ENCODE measurements around the gene STARD13.
A peak's percentile ranks its signal among the peaks of the same experiment; 100 is the strongest.

The STARD13 gene

GRCh38 chr13:33175991-33176390, 109.6 kb downstream of the STARD13 start:
- Histone ChIP-seq H3K9me3 (ENCODE audit: control insufficient read depth in 5 of 5, low read length in 5 of 5) (no peaks in the 10 kb centered on the region), H3K4me3 (ENCODE audit: low read depth in 1 of 5, low read length in 5 of 5) (no peak overlapping the region), H3K27me3 (ENCODE audit: control insufficient read depth in 5 of 5, insufficient read depth in 4 of 5, low read length in 5 of 5) (no peaks in the 10 kb centered on the region), H3K9ac (ENCODE audit: low read length in 5 of 5) (no peak overlapping the region), H3K27ac (ENCODE audit: low read depth, low read length) (peak overlapping the region; percentile 18), H3K36me3 (ENCODE audit: control insufficient read depth in 5 of 5, insufficient read depth in 5 of 5, low read length in 5 of 5) (peaks cover 2 to 6% (median 4%) of the 10 kb centered on the region in 5 donors), H3K4me1 (ENCODE audit: control insufficient read depth in 5 of 5, insufficient read depth in 5 of 5, low read length in 5 of 5) (peaks cover 0 to 30% (median 15%) of the 10 kb centered on the region in 5 donors)

DNA sequence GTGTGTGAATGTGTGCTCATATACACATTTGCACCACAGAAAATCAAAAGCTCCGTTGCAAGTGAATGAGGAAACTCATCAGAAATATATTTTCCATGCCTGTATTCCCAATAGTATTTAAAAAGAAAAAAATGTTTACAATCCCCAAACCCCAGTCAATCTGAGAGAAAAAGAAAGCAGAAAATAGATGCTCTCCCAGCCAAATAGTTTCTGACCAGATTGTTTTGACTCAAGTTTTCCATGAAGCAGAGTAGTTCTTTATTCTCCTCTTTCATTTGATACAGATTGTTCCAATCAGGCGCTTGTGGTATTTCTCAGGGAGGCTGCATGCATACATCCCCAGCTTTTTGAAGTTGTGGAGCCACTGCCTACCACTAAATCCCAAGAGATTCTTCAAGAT, 110.6 kb downstream of the STARD13 start:
- Histone ChIP-seq H3K27ac (ENCODE audit: low read depth, low read length) (peak overlapping the region; percentile 11), H3K4me3 (ENCODE audit: low read depth in 1 of 5, low read length in 5 of 5) (no peak overlapping the region), H3K4me1 (ENCODE audit: control insufficient read depth in 5 of 5, insufficient read depth in 5 of 5, low read length in 5 of 5) (peaks cover 0 to 30% (median 14%) of the 10 kb centered on the region in 5 donors), H3K9ac (ENCODE audit: low read length in 5 of 5) (no peak overlapping the region), H3K36me3 (ENCODE audit: control insufficient read depth in 5 of 5, insufficient read depth in 5 of 5, low read length in 5 of 5) (peaks cover 2 to 5% (median 3%) of the 10 kb centered on the region in 5 donors), H3K9me3 (ENCODE audit: control insufficient read depth in 5 of 5, low read length in 5 of 5) (no peaks in the 10 kb centered on the region), H3K27me3 (ENCODE audit: control insufficient read depth in 5 of 5, insufficient read depth in 4 of 5, low read length in 5 of 5) (no peaks in the 10 kb centered on the region)

GRCh38 chr13:33174491-33174890, 111.1 kb downstream of the STARD13 start:
- H3K9ac ChIP-seq (ENCODE audit: low read length in 5 of 5) = no peak overlapping the region
- peaks cover 2 to 5% (median 3%) of the 10 kb centered on the region in 5 donors for H3K36me3 ChIP-seq (ENCODE audit: control insufficient read depth in 5 of 5, insufficient read depth in 5 of 5, low read length in 5 of 5)
- no peaks in the 10 kb centered on the region for H3K9me3 ChIP-seq (ENCODE audit: control insufficient read depth in 5 of 5, low read length in 5 of 5)
- H3K27ac ChIP-seq (ENCODE audit: low read depth, low read length) = peak overlapping the region; percentile 11
- H3K4me3 ChIP-seq (ENCODE audit: low read depth in 1 of 5, low read length in 5 of 5) = no peak overlapping the region
- H3K4me1 ChIP-seq (ENCODE audit: control insufficient read depth in 5 of 5, insufficient read depth in 5 of 5, low read length in 5 of 5) = peaks cover 0 to 30% (median 13%) of the 10 kb centered on the region in 5 donors
- H3K27me3 ChIP-seq (ENCODE audit: control insufficient read depth in 5 of 5, insufficient read depth in 4 of 5, low read length in 5 of 5) = no peaks in the 10 kb centered on the region

DNA sequence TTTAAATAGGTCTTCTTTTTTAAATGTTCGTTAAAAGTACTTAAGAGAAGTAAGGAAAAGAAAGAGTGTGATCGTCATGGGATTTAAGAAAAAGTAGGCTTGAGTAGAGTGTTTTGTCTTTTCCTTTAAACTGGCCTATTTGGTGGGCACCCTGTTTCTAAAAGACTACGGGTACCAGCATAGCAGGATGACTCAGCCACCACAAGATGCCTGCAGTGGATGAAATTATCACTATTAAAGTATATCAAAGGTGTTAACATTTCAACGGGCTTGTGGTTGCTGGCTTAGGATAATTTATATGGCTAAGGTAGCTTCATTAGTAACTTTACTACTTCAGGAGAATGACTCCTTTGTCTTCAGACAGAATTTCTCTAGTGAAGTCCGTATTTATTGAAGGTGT, 112.6 kb downstream of the STARD13 start:
- Histone ChIP-seq H3K27ac (ENCODE audit: low read depth, low read length) (no peak overlapping the region), H3K4me1 (ENCODE audit: control insufficient read depth in 5 of 5, insufficient read depth in 5 of 5, low read length in 5 of 5) (peaks cover 2 to 37% (median 24%) of the 10 kb centered on the region in 5 donors), H3K9me3 (ENCODE audit: control insufficient read depth in 5 of 5, low read length in 5 of 5) (no peaks in the 10 kb centered on the region)

DNA sequence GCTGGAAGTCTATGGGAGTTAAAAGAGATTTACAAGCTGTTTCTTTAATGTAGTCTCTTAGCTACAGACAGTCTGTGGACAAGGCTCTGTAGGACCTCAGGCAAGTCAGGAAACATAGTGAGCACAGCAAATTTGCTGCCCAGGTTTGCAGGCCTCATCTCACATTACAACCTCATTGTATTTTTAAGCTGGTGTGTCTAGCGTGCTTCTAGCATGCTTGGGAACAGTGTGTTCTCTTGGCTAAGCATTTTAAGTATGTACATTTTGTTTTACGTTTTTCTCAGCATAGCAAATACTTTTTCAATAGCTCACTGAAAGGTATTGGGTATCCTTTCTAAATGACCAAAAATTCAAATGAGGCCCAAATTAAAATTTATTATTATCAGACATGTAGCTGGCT, 113.2 kb downstream of the STARD13 start:
- Histone ChIP-seq H3K27me3 (ENCODE audit: control insufficient read depth in 5 of 5, insufficient read depth in 4 of 5, low read length in 5 of 5) (no peaks in the 10 kb centered on the region), H3K27ac (ENCODE audit: low read depth, low read length) (no peak overlapping the region), H3K4me1 (ENCODE audit: control insufficient read depth in 5 of 5, insufficient read depth in 5 of 5, low read length in 5 of 5) (peaks cover 2 to 41% (median 29%) of the 10 kb centered on the region in 5 donors), H3K4me3 (ENCODE audit: low read depth in 1 of 5, low read length in 5 of 5) (no peak overlapping the region), H3K9me3 (ENCODE audit: control insufficient read depth in 5 of 5, low read length in 5 of 5) (no peaks in the 10 kb centered on the region), H3K36me3 (ENCODE audit: control insufficient read depth in 5 of 5, insufficient read depth in 5 of 5, low read length in 5 of 5) (peaks cover 0 to 5% (median 2%) of the 10 kb centered on the region in 5 donors), H3K9ac (ENCODE audit: low read length in 5 of 5) (no peak overlapping the region)

More for the DNA sequence above, 112.6 kb downstream of the STARD13 start:
- H3K27me3 ChIP-seq (ENCODE audit: control insufficient read depth in 5 of 5, insufficient read depth in 4 of 5, low read length in 5 of 5) = no peaks in the 10 kb centered on the region
- no peak overlapping the region for H3K4me3 ChIP-seq (ENCODE audit: low read depth in 1 of 5, low read length in 5 of 5)
- H3K9ac ChIP-seq (ENCODE audit: low read length in 5 of 5) = no peak overlapping the region
- H3K36me3 ChIP-seq (ENCODE audit: control insufficient read depth in 5 of 5, insufficient read depth in 5 of 5, low read length in 5 of 5) = peaks cover 0 to 5% (median 2%) of the 10 kb centered on the region in 5 donors

- peaks cover 2 to 23% (median 17%) of the 10 kb centered on the region in 5 donors for H3K4me1 ChIP-seq (ENCODE audit: control insufficient read depth in 5 of 5, insufficient read depth in 5 of 5, low read length in 5 of 5)
- H3K4me3 ChIP-seq (ENCODE audit: low read depth in 1 of 5, low read length in 5 of 5) = no peak overlapping the region
- H3K36me3 ChIP-seq (ENCODE audit: control insufficient read depth in 5 of 5, insufficient read depth in 5 of 5, low read length in 5 of 5) = peaks cover 14 to 22% (median 20%) of the 10 kb centered on the region in 5 donors
- no peak overlapping the region for H3K9ac ChIP-seq (ENCODE audit: low read length in 5 of 5)
- no peaks in the 10 kb centered on the region for H3K27me3 ChIP-seq (ENCODE audit: control insufficient read depth in 5 of 5, insufficient read depth in 4 of 5, low read length in 5 of 5)
- H3K27ac ChIP-seq (ENCODE audit: low read depth, low read length) = peak overlapping the region; percentile 55
- no peaks in the 10 kb centered on the region for H3K9me3 ChIP-seq (ENCODE audit: control insufficient read depth in 5 of 5, low read length in 5 of 5)
Measured at GRCh38 chr13:33169273-33169980, 116.1 kb downstream of the STARD13 start.

DNA sequence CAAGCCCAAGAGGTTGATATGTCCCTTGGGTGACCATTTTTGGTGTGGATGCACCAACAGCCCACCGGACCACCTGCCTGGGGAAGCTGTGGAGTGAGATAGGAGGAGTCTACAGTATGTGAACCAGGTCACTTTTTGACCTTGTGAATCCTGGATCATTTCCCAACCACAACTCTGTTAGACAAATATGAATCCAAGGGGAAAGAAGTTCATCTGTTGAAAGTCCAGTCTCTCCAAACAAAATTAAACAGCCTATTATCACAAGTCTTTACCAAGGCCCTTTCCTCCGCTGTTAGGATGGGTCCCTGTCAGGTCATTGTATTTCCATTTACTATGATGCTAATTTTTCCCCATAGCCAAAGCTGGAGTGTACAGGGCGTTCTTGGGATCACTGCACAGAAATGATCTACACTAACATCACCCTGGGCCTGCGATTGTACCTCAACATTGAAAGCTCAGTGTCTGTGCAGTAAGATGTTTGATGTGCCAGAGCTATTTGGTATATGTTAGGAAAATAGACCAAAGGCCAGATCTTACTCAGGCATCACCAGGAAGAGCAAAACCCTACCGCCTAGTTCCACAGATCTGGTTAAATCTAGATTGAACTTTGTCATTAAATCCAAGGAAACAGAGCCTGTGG, 117.1 kb downstream of the STARD13 start:
- Histone ChIP-seq H3K4me3 (ENCODE audit: low read depth in 1 of 5, low read length in 5 of 5) (no peak overlapping the region), H3K9ac (ENCODE audit: low read length in 5 of 5) (peak overlapping the region in 1 of 5 donors; percentile 47), H3K27ac (ENCODE audit: low read depth, low read length) (peak overlapping the region; percentile 55), H3K9me3 (ENCODE audit: control insufficient read depth in 5 of 5, low read length in 5 of 5) (no peaks in the 10 kb centered on the region), H3K27me3 (ENCODE audit: control insufficient read depth in 5 of 5, insufficient read depth in 4 of 5, low read length in 5 of 5) (no peaks in the 10 kb centered on the region), H3K36me3 (ENCODE audit: control insufficient read depth in 5 of 5, insufficient read depth in 5 of 5, low read length in 5 of 5) (peaks cover 18 to 27% (median 24%) of the 10 kb centered on the region in 5 donors), H3K4me1 (ENCODE audit: control insufficient read depth in 5 of 5, insufficient read depth in 5 of 5, low read length in 5 of 5) (peaks cover 2 to 23% (median 17%) of the 10 kb centered on the region in 5 donors)

DNA sequence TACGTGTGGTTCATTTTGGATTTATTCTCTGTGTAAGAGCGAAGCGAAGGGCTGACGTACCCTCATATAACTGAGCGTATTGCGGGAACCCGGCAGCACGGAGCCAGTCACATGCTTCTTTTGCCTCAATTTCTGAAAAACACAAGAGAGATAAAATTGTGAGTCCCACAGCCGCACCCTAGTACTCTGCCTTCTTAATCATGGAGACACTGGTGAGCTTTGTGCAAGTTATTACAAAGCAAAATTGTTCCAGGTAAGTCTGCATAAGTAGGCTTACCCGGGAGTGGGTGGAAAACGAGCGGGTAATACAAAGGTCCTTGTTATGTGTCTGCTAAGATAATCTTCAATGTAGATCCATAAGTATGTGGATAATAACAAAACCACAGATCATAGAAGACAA, 118.1 kb downstream of the STARD13 start:
- H3K27ac ChIP-seq (ENCODE audit: low read depth, low read length) = peak overlapping the region; percentile 55
- peaks cover 0 to 3% (median 0%) of the 10 kb centered on the region in 5 donors for H3K9me3 ChIP-seq (ENCODE audit: control insufficient read depth in 5 of 5, low read length in 5 of 5)
- no peak overlapping the region for H3K9ac ChIP-seq (ENCODE audit: low read length in 5 of 5)
- H3K36me3 ChIP-seq (ENCODE audit: control insufficient read depth in 5 of 5, insufficient read depth in 5 of 5, low read length in 5 of 5) = peaks cover 19 to 32% (median 27%) of the 10 kb centered on the region in 5 donors
- H3K4me1 ChIP-seq (ENCODE audit: control insufficient read depth in 5 of 5, insufficient read depth in 5 of 5, low read length in 5 of 5) = peaks cover 2 to 23% (median 17%) of the 10 kb centered on the region in 5 donors
- no peak overlapping the region for H3K4me3 ChIP-seq (ENCODE audit: low read depth in 1 of 5, low read length in 5 of 5)
- H3K27me3 ChIP-seq (ENCODE audit: control insufficient read depth in 5 of 5, insufficient read depth in 4 of 5, low read length in 5 of 5) = no peaks in the 10 kb centered on the region

- Histone ChIP-seq H3K4me3 (ENCODE audit: low read depth in 1 of 5, low read length in 5 of 5) (no peak overlapping the region), H3K4me1 (ENCODE audit: control insufficient read depth in 5 of 5, insufficient read depth in 5 of 5, low read length in 5 of 5) (peaks cover 2 to 23% (median 17%) of the 10 kb centered on the region in 5 donors), H3K36me3 (ENCODE audit: control insufficient read depth in 5 of 5, insufficient read depth in 5 of 5, low read length in 5 of 5) (peaks cover 21 to 33% (median 30%) of the 10 kb centered on the region in 5 donors), H3K27me3 (ENCODE audit: control insufficient read depth in 5 of 5, insufficient read depth in 4 of 5, low read length in 5 of 5) (no peaks in the 10 kb centered on the region), H3K9ac (ENCODE audit: low read length in 5 of 5) (no peak overlapping the region), H3K27ac (ENCODE audit: low read depth, low read length) (no peak overlapping the region), H3K9me3 (ENCODE audit: control insufficient read depth in 5 of 5, low read length in 5 of 5) (peaks cover 0 to 3% (median 0%) of the 10 kb centered on the region in 5 donors)
Measured at GRCh38 chr13:33165787-33166186, 119.8 kb downstream of the STARD13 start.

DNA sequence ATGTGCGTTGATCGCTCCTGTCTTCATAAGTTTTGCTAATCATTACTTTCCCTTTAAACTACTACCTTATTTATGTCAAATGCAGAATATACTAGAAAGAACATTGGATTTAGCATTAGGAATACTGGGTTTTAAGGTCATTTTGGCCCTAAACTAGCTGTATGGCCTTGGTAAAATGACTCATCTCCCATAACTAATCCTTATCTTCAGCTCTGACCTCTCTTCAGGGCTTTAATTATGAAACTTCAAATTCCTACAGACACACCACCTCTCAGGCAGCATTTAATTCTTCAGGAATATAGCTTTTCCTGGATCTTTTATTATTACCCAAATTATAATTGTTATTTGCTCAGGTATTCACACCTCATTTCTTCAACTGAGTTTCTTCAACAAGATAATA, 121.2 kb downstream of the STARD13 start:
- Histone ChIP-seq H3K4me1 (ENCODE audit: control insufficient read depth in 5 of 5, insufficient read depth in 5 of 5, low read length in 5 of 5) (peaks cover 2 to 20% (median 17%) of the 10 kb centered on the region in 5 donors), H3K9me3 (ENCODE audit: control insufficient read depth in 5 of 5, low read length in 5 of 5) (peaks cover 0 to 3% (median 0%) of the 10 kb centered on the region in 5 donors), H3K36me3 (ENCODE audit: control insufficient read depth in 5 of 5, insufficient read depth in 5 of 5, low read length in 5 of 5) (peaks cover 21 to 33% (median 30%) of the 10 kb centered on the region in 5 donors)

More for the DNA sequence above, 121.2 kb downstream of the STARD13 start:
- no peaks in the 10 kb centered on the region for H3K27me3 ChIP-seq (ENCODE audit: control insufficient read depth in 5 of 5, insufficient read depth in 4 of 5, low read length in 5 of 5)
- H3K9ac ChIP-seq (ENCODE audit: low read length in 5 of 5) = no peak overlapping the region
- no peak overlapping the region for H3K4me3 ChIP-seq (ENCODE audit: low read depth in 1 of 5, low read length in 5 of 5)
- no peak overlapping the region for H3K27ac ChIP-seq (ENCODE audit: low read depth, low read length)

Data from subcutaneous abdominal adipose tissue (tissue), 5 donors.